ENCODE measurements around the gene FOCAD.

DNA sequence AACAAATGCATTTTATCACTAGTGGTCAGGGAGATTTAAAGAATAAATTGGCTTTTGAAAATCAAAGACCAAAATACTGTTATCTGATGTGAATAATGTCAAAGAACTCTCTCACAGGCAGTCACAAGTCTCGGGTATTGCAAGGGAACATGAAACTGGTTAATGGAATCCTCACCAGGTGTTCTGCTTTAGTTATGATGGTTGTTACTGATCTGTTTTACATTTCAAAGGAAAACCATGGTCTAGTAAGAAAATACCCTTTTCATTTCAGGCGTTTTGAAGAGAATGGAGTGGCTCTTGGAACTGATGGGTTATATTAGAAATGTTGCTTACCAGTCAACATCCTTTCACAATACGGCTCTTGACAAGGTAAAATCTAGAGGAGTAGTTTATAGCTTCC lies 304.0 kb downstream of the FOCAD start:
- no peak for TF ChIP-seq TCF12 (IDR thresholded peaks at IDR 0.05; ENCODE audit: low read depth)
- no peak for TF ChIP-seq TAF1 (IDR thresholded peaks at IDR 0.05; ENCODE audit: low read depth)
- no peak for TF ChIP-seq FOXM1 (IDR thresholded peaks at IDR 0.05; ENCODE audit: borderline replicate concordance, low read depth)
- no peak for TF ChIP-seq CEBPB (IDR thresholded peaks at IDR 0.05)
- TF ChIP-seq TEAD4 (IDR thresholded peaks at IDR 0.05), result no peak
- TF ChIP-seq, protein P1, sequence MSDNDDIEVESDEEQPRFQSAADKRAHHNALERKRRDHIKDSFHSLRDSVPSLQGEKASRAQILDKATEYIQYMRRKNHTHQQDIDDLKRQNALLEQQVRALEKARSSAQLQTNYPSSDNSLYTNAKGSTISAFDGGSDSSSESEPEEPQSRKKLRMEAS (IDR thresholded peaks at IDR 0.05), result no peak
- no peak for TF ChIP-seq EGR1 (IDR thresholded peaks at IDR 0.05)

All from Ishikawa (cell line).